NCI-H1436 (cell line): ENCODE results near the gene CDC42EP4.
"Not testable (repeated sequence)": the region's sequence is repeated elsewhere in the genome, so short reads cannot be mapped to it uniquely, and the experiment has no call there.

Experiments
- DNase-seq: peaks from one replicate; lab custom pipeline; 2025; lab: John Stamatoyannopoulos, UW

Gene CDC42EP4

GRCh38 chr17:73278465-73279453 lies 33.0 kb downstream of the CDC42EP4 start:
- peak; percentile 82 for DNase-seq

GRCh38 chr17:73278049-73278464 lies 33.7 kb downstream of the CDC42EP4 start:
- DNase-seq = no peak

GRCh38 chr17:73274490-73274889 lies 37.3 kb downstream of the CDC42EP4 start:
- DNase-seq = no peak

- no peak for DNase-seq
Observed at GRCh38 chr17:73272906-73273218, 38.9 kb downstream of the CDC42EP4 start.

GRCh38 chr17:73271072-73271471 lies 40.7 kb downstream of the CDC42EP4 start:
- peak; percentile 85 for DNase-seq

- DNase-seq = no peak
Observed at GRCh38 chr17:73269791-73270190, 42.0 kb downstream of the CDC42EP4 start.

- DNase-seq = no peak
Observed at GRCh38 chr17:73269329-73269615, 42.5 kb downstream of the CDC42EP4 start.

GRCh38 chr17:73268582-73269328 lies 43.0 kb downstream of the CDC42EP4 start:
- no peak for DNase-seq

GRCh38 chr17:73267648-73268537 lies 43.9 kb downstream of the CDC42EP4 start:
- DNase-seq = no peak

- no peak for DNase-seq
Observed at GRCh38 chr17:73266796-73267195, 45.0 kb downstream of the CDC42EP4 start.

- no peak for DNase-seq
Observed at GRCh38 chr17:73265646-73266640, 45.9 kb downstream of the CDC42EP4 start.

GRCh38 chr17:73264448-73264847 lies 47.4 kb downstream of the CDC42EP4 start:
- DNase-seq = not testable (repeated sequence)

- DNase-seq = no peak
Observed at GRCh38 chr17:73262676-73263642, 48.8 kb downstream of the CDC42EP4 start.

- DNase-seq = no peak
Observed at GRCh38 chr17:73261952-73262675, 49.7 kb downstream of the CDC42EP4 start.

- no peak for DNase-seq
Observed at GRCh38 chr17:73261617-73261951, 50.2 kb downstream of the CDC42EP4 start, which contains the start of gene CPSF4L. Gene CPSF4L, minus strand, starts transcription at chr17:73261880. Its CDS starts 62 bp downstream, at chr17:73261818.

GRCh38 chr17:73257516-73257915 lies 54.3 kb downstream of the CDC42EP4 start:
- DNase-seq = no peak

GRCh38 chr17:73256220-73256619 lies 55.6 kb downstream of the CDC42EP4 start:
- DNase-seq = no peak

- DNase-seq = peak; percentile 64
Observed at GRCh38 chr17:73255671-73256181, 56.1 kb downstream of the CDC42EP4 start.

- no peak for DNase-seq
Observed at GRCh38 chr17:73251871-73252270, 59.9 kb downstream of the CDC42EP4 start.
